Parathyroid adenoma (tissue), 2 donors: ENCODE data around the gene CNGB1.

Experiments used
- H2AFZ ChIP-seq: fragments of 300-600 bp; sonication (generic); one replicate; pipeline ENCODE4 v1.7.0; 2017; ENCODE audit warnings: antibody characterized with exemption, mild to moderate bottlenecking
- H3K27ac ChIP-seq: fragments of 300-600 bp; sonication (generic); one replicate; pipeline ENCODE4 v1.7.0; 2017
- H3K27me3 ChIP-seq: fragments of 300-600 bp; sonication (generic); one replicate; pipeline ENCODE4 v1.7.0; 2017; ENCODE audit warnings: low read length; ENCODE audit not compliant: control insufficient read depth, insufficient read depth
- H3K36me3 ChIP-seq: fragments of 300-600 bp; sonication (generic); one replicate; pipeline ENCODE4 v1.7.0; 2017; ENCODE audit warnings: low read length; ENCODE audit not compliant: control insufficient read depth, insufficient read depth
- H3K4me1 ChIP-seq: fragments of 300-600 bp; sonication (generic); one replicate; pipeline ENCODE4 v1.7.0; 2017; ENCODE audit warnings: control low read depth
- H3K4me2 ChIP-seq: fragments of 300-600 bp; sonication (generic); one replicate; pipeline ENCODE4 v1.7.0; 2017; ENCODE audit warnings: low read length
- H3K4me3 ChIP-seq: fragments of 300-600 bp; sonication (generic); one replicate; pipeline ENCODE4 v1.7.0; 2017; ENCODE audit warnings: low read depth, low read length
- H3K79me2 ChIP-seq: fragments of 300-600 bp; sonication (generic); one replicate; pipeline ENCODE4 v1.7.0; 2017; ENCODE audit warnings: control low read depth
- H3K9ac ChIP-seq: fragments of 300-600 bp; sonication (generic); one replicate; pipeline ENCODE4 v1.7.0; 2017; ENCODE audit warnings: mild to moderate bottlenecking
- H3K9me3 ChIP-seq: fragments of 300-600 bp; sonication (generic); one replicate; pipeline ENCODE4 v1.7.0; 2017; ENCODE audit warnings: low read length; ENCODE audit not compliant: control insufficient read depth
- CTCF ChIP-seq: fragments of 300-600 bp; sonication (generic); IDR thresholded peaks from one replicate; pipeline ENCODE4 v1.7.0; 2017; ENCODE audit warnings: antibody characterized with exemption, mild to moderate bottlenecking
- donor health status: primary hyperparathyroidism.

CNGB1 gene

GRCh38 chr16:57940382-57940966 is 30.5 kb downstream of the CNGB1 start:
- Histone ChIP-seq H3K27me3 (no peaks in the 10 kb centered on the region), H3K4me1 (peaks cover 17% of the 10 kb centered on the region), H3K9me3 (no peaks in the 10 kb centered on the region), H3K4me2 (no peak overlapping the region), H3K79me2 (no peaks in the 10 kb centered on the region), H3K27ac (no peak overlapping the region), H3K4me3 (no peak overlapping the region), H3K36me3 (no peaks in the 10 kb centered on the region), H2AFZ (no peak overlapping the region), H3K9ac (no peak overlapping the region)
- TF ChIP-seq CTCF = no peak

- Histone ChIP-seq H3K36me3 (no peaks in the 10 kb centered on the region), H2AFZ (no peak overlapping the region), H3K79me2 (no peaks in the 10 kb centered on the region), H3K4me2 (no peak overlapping the region), H3K27me3 (no peaks in the 10 kb centered on the region), H3K9ac (no peak overlapping the region), H3K4me1 (peaks cover 17% of the 10 kb centered on the region), H3K4me3 (no peak overlapping the region), H3K27ac (no peak overlapping the region), H3K9me3 (no peaks in the 10 kb centered on the region)
- no peak for TF ChIP-seq CTCF
These were observed 31.1 kb downstream of the CNGB1 start for GRCh38 chr16:57939872-57940224.

GRCh38 chr16:57938936-57939871 is 31.7 kb downstream of the CNGB1 start:
- H3K27me3 ChIP-seq = no peaks in the 10 kb centered on the region
- no peak overlapping the region for H3K4me2 ChIP-seq
- H3K9me3 ChIP-seq = no peaks in the 10 kb centered on the region
- H3K9ac ChIP-seq = no peak overlapping the region
- H3K79me2 ChIP-seq = no peaks in the 10 kb centered on the region
- no peak overlapping the region for H2AFZ ChIP-seq
- no peak for TF ChIP-seq CTCF
- peaks cover 17% of the 10 kb centered on the region for H3K4me1 ChIP-seq
- no peak overlapping the region for H3K4me3 ChIP-seq
- H3K36me3 ChIP-seq = no peaks in the 10 kb centered on the region
- H3K27ac ChIP-seq = no peak overlapping the region

GRCh38 chr16:57938484-57938883 is 32.4 kb downstream of the CNGB1 start:
- H3K27me3 ChIP-seq = no peaks in the 10 kb centered on the region
- no peak overlapping the region for H3K27ac ChIP-seq
- no peaks in the 10 kb centered on the region for H3K36me3 ChIP-seq
- no peak overlapping the region for H3K4me3 ChIP-seq
- H3K4me2 ChIP-seq = no peak overlapping the region
- H3K9ac ChIP-seq = no peak overlapping the region
- no peaks in the 10 kb centered on the region for H3K9me3 ChIP-seq
- H2AFZ ChIP-seq = no peak overlapping the region
- H3K79me2 ChIP-seq = no peaks in the 10 kb centered on the region
- peaks cover 17% of the 10 kb centered on the region for H3K4me1 ChIP-seq
- TF ChIP-seq CTCF = no peak
